Heart left ventricle (tissue), 16 donors: ENCODE measurements around the gene SPZ1. TPM values are rescaled to one million over a fixed set of nuclear protein-coding genes. Genes with fewer than 3 reads are reported as not detected.

Experiments used
- ATAC-seq, 4 donors: fragments of 200-7000 bp; cut with Tn5 transposase; one replicate each; pipeline ENCODE4 v1.9.1; 2020 to 2022; ENCODE audit warnings: moderate library complexity in 4 of 4, mild to moderate bottlenecking in 3 of 4, moderate number of reproducible peaks in 1 of 4
- DNase-seq, 5 donors: peaks; one replicate each; pipeline ENCODE4 v3.0.0-alpha.2; 2020
- H3K27ac ChIP-seq, 12 donors: fragments of 200-600 bp; sonication (generic) in 4 of 12; one replicate each; pipeline versions ENCODE4 v1.5.0 to v1.8.0; 2016 to 2022; ENCODE audit warnings: mild to moderate bottlenecking in 2 of 12
- H3K27me3 ChIP-seq, 9 donors: fragments of 200-600 bp; sonication (generic) in 2 of 9; one replicate each; pipeline versions ENCODE4 v1.5.1 to v1.8.0; 2016 to 2022; ENCODE audit warnings: mild to moderate bottlenecking in 3 of 9
- H3K36me3 ChIP-seq, 9 donors: fragments of 200-600 bp; sonication (generic) in 2 of 9; one replicate each; pipeline versions ENCODE4 v1.5.0 to v1.8.0; 2018 to 2022; ENCODE audit warnings: mild to moderate bottlenecking in 2 of 9
- H3K4me1 ChIP-seq, 12 donors: fragments of 200-600 bp; sonication (generic) in 4 of 12; one replicate each; pipeline versions ENCODE4 v1.5.0 to v1.8.0; 2016 to 2022; ENCODE audit warnings: mild to moderate bottlenecking in 3 of 12
- H3K4me3 ChIP-seq, 12 donors: fragments of 200-600 bp; sonication (generic) in 4 of 12; one replicate each; pipeline versions ENCODE4 v1.5.0 to v1.8.0; 2017 to 2022; ENCODE audit warnings: mild to moderate bottlenecking in 9 of 12, moderate library complexity in 4 of 12
- H3K9me3 ChIP-seq, 12 donors: fragments of 200-600 bp; sonication (generic) in 4 of 12; one replicate each; pipeline versions ENCODE4 v1.5.0 to v1.8.0; 2016 to 2022; ENCODE audit warnings: mild to moderate bottlenecking in 1 of 12
- CTCF ChIP-seq, 12 donors: fragments of 200-600 bp; sonication (generic) in 4 of 12; IDR thresholded peaks; one replicate each; pipeline versions ENCODE4 v1.5.0 to v1.8.0; 2018 to 2022; ENCODE audit warnings: antibody characterized with exemption in 12 of 12, mild to moderate bottlenecking in 5 of 12
- POLR2A ChIP-seq, 2 donors: fragments of 450-650 bp; IDR thresholded peaks; one replicate each; pipeline ENCODE4 v1.6.1; 2017; ENCODE audit warnings: antibody characterized with exemption in 2 of 2, mild to moderate bottlenecking in 2 of 2, moderate library complexity in 2 of 2
- WGBS, 4 donors: extraction: QIAGEN DNeasy Blood & Tissue Kit in 2 of 4; methylation state at CpG; one replicate each; pipeline versions ENCODE4 v1.1.5 to v1.1.7; 2013 to 2018; 5-methylcytosine and 5-hydroxymethylcytosine counted together
- intact Hi-C, 10 donors: fragments of 100-400 bp; cut with DNase I; formaldehyde crosslinking; loops; one replicate each; pipeline versions ENCODE4 v1.11.1 to v1.14.2; 2022
- polyA plus RNA-seq, 2 donors: library from polyadenylated mRNA; stranded (reverse); fragments of 200-250 nt; gene quantifications; one replicate each; pipeline ENCODE4 v1.2.3, GENCODE V29; 2013
- total RNA-seq, 9 donors: library from RNA; depleted of rRNA in 2 of 9; stranded (reverse); fragments of >200 nt in 2 of 9; fragmentation: NEBNext Ultra II Directional in 3 of 9; extraction: Animal tissue kit (Norgen Biotek cat#: 25700) in 3 of 9; gene quantifications; one replicate each; pipeline versions ENCODE4 v1.1.0 to v1.2.4, GENCODE V29; 2016 to 2023
- donor health status: ischemic (EF 13 %, LVEDD 7.1; RV severe dilation, severe dysfunction).
- donor health status: healthy with polysubstance abuse.
- donor health status: DM: no; HTN: yes; CAD: no.
- donor health status: DM: no; HTN: no; CAD: no.
- donor health status: ischemic (EF 25% LVEDD 6.9; RV normal size, moderate dysfunction).
- donor health status: ischemic (EF 25% LVEDD 5.7; RV mildly dilated, moderate dysfunction).
- donor health status: healthy.
- donor health status: DM: yes; HTN: yes; CAD: no.
- donor health status: ischemic (EF 35%, LVEDD 5.7; RV mildly dilated, moderate dysfunction).
- donor health status: nonischemic (EF 11% LVEDD 7.7; RV severe dilation, severe dysfunction).
- donor health status: DM: yes; HTN: yes; CAD: no.
- donor health status: PGD.
- donor health status: ischemic (EF 29% LVEDD 5.4; RV normal size, mild dysfunction).
- donor health status: nonischemic (EF 23%, LVEDD 6.1; RV moderate dilation, normal function).

Gene SPZ1
- total and polyA plus RNA-seq, 11 donors, result not detected

- no peak overlapping the region for H3K4me3 ChIP-seq
- TF ChIP-seq CTCF (IDR thresholded peaks at IDR 0.05), result no peak
- no peak for TF ChIP-seq POLR2A (IDR thresholded peaks at IDR 0.05)
- H3K9me3 ChIP-seq, result no peaks in the 10 kb centered on the region
- H3K36me3 ChIP-seq, result no peaks in the 10 kb centered on the region
- WGBS, 4 donors, result 62 to 87% (median 78%) methylated on average over 1 of the region's 1 CpG
- DNase-seq (no peak), ATAC-seq (no peak)
- no peak overlapping the region for H3K27ac ChIP-seq
- no peaks in the 10 kb centered on the region for H3K27me3 ChIP-seq
- intact Hi-C loops, result no loop called here
- H3K4me1 ChIP-seq, result no peaks in the 10 kb centered on the region
Measured at GRCh38 chr5:80324912-80325311, 5.1 kb downstream of the SPZ1 start.

- no peak for TF ChIP-seq POLR2A (IDR thresholded peaks at IDR 0.05)
- Histone ChIP-seq H3K9me3 (no peaks in the 10 kb centered on the region), H3K27ac (no peak overlapping the region), H3K4me3 (no peak overlapping the region), H3K27me3 (no peaks in the 10 kb centered on the region), H3K4me1 (no peaks in the 10 kb centered on the region), H3K36me3 (no peaks in the 10 kb centered on the region)
- 42 to 44% (median 43%) methylated on average over 1 of the region's 1 CpG for WGBS, 4 donors
- intact Hi-C loops, result no loop called here
- ATAC-seq, result no peak
- no peak for DNase-seq
Measured at GRCh38 chr5:80326468-80326867, 6.7 kb downstream of the SPZ1 start.

GRCh38 chr5:80337379-80337778 lies 17.6 kb downstream of the SPZ1 start:
- no peaks in the 10 kb centered on the region for H3K4me1 ChIP-seq
- no peak overlapping the region for H3K4me3 ChIP-seq
- TF ChIP-seq POLR2A (IDR thresholded peaks at IDR 0.05) (no peak), CTCF (IDR thresholded peaks at IDR 0.05) (no peak)
- intact Hi-C loops, result no loop called here
- no peaks in the 10 kb centered on the region for H3K9me3 ChIP-seq
- peaks cover 0 to 8% (median 0%) of the 10 kb centered on the region in 9 donors for H3K27me3 ChIP-seq
- H3K27ac ChIP-seq, result no peak overlapping the region
- 73 to 86% (median 80%) methylated on average over 7 of the region's 7 CpGs for WGBS, 4 donors
- ATAC-seq (no peak), DNase-seq (no peak)
- no peaks in the 10 kb centered on the region for H3K36me3 ChIP-seq

GRCh38 chr5:80339116-80339515 lies 19.3 kb downstream of the SPZ1 start:
- 88 to 98% (median 94%) methylated on average over 7 of the region's 7 CpGs for WGBS, 4 donors
- ATAC-seq, result no peak
- Histone ChIP-seq H3K9me3 (no peaks in the 10 kb centered on the region), H3K27ac (no peak overlapping the region), H3K36me3 (no peaks in the 10 kb centered on the region), H3K4me1 (no peaks in the 10 kb centered on the region), H3K27me3 (peaks cover 0 to 8% (median 0%) of the 10 kb centered on the region in 9 donors), H3K4me3 (no peak overlapping the region)
- intact Hi-C loops, result no loop called here
- TF ChIP-seq POLR2A (IDR thresholded peaks at IDR 0.05) (no peak), CTCF (IDR thresholded peaks at IDR 0.05) (no peak)
- DNase-seq, result no peak

GRCh38 chr5:80341016-80341775 lies 21.4 kb downstream of the SPZ1 start:
- Histone ChIP-seq H3K9me3 (no peaks in the 10 kb centered on the region), H3K4me1 (no peaks in the 10 kb centered on the region), H3K36me3 (no peaks in the 10 kb centered on the region), H3K27me3 (peaks cover 0 to 8% (median 0%) of the 10 kb centered on the region in 9 donors), H3K4me3 (no peak overlapping the region), H3K27ac (no peak overlapping the region)
- intact Hi-C loops, result no loop called here
- TF ChIP-seq CTCF (IDR thresholded peaks at IDR 0.05) (no peak), POLR2A (IDR thresholded peaks at IDR 0.05) (no peak)
- no peak for ATAC-seq
- 71 to 74% (median 72%) methylated on average over 4 of the region's 4 CpGs for WGBS, 4 donors
- DNase-seq, result no peak
